Measurements from ENCODE around the gene ZFHX2.

Gene ZFHX2

GRCh38 chr14:23561873-23562821 is 10.6 kb upstream of the ZFHX2 start:
- Histone ChIP-seq H3K9me2 (replicated peaks; ENCODE audit: insufficient read depth, low read length) (no peaks in the 10 kb centered on the region), H3K4me1 (ENCODE audit: low read length) (peaks cover 5% of the 10 kb centered on the region; the same call in 1 of the 2 replicates), H3K9me3 (replicated peaks; ENCODE audit: insufficient read depth, low read length) (no peaks in the 10 kb centered on the region), H3K27me3 (replicated peaks; ENCODE audit: insufficient read depth, low read length) (no peaks in the 10 kb centered on the region), H3K27ac (ENCODE audit: low read length) (no peak overlapping the region), H3K36me3 (replicated peaks; ENCODE audit: insufficient read depth, low read length) (no peaks in the 10 kb centered on the region), H3K4me2 (ENCODE audit: low read depth, low read length) (no peak overlapping the region), H3K79me2 (ENCODE audit: low read length) (0 out of 2 replicates have a peak, but pooled peaks cover 7% of the 10 kb centered on the region), H4K20me1 (ENCODE audit: insufficient read depth, low read length) (no peaks in the 10 kb centered on the region), H3F3A (ENCODE audit: insufficient read depth, low read length) (no peaks in the 10 kb centered on the region), H2AFZ (ENCODE audit: low read length) (no peak overlapping the region), H3K9ac (ENCODE audit: low read length) (no peak overlapping the region), H3K4me3 (ENCODE audit: low read length) (no peak overlapping the region)
- TF ChIP-seq EZH2phosphoT487 (IDR thresholded peaks at IDR 0.05; ENCODE audit: low read length) (no peak), CTCF (IDR thresholded peaks at IDR 0.05; ENCODE audit: low read length) (no peak), EZH2 (optimal IDR thresholded peaks at IDR 0.05; ENCODE audit: low read depth, low read length) (no peak)
- DNase-seq, result no peak

- Histone ChIP-seq H3K79me2 (ENCODE audit: low read length) (peaks cover 7% of the 10 kb centered on the region), H3K4me1 (ENCODE audit: low read length) (peaks cover 5% of the 10 kb centered on the region; the same call in 1 of the 2 replicates), H3K4me2 (ENCODE audit: low read depth, low read length) (no peak overlapping the region), H3K9ac (ENCODE audit: low read length) (no peak overlapping the region), H3K36me3 (replicated peaks; ENCODE audit: insufficient read depth, low read length) (no peaks in the 10 kb centered on the region), H3K27me3 (replicated peaks; ENCODE audit: insufficient read depth, low read length) (no peaks in the 10 kb centered on the region), H3F3A (ENCODE audit: insufficient read depth, low read length) (no peaks in the 10 kb centered on the region), H3K27ac (ENCODE audit: low read length) (no peak overlapping the region), H2AFZ (ENCODE audit: low read length) (no peak overlapping the region), H3K9me2 (replicated peaks; ENCODE audit: insufficient read depth, low read length) (no peaks in the 10 kb centered on the region), H3K4me3 (ENCODE audit: low read length) (no peak overlapping the region), H3K9me3 (replicated peaks; ENCODE audit: insufficient read depth, low read length) (no peaks in the 10 kb centered on the region), H4K20me1 (ENCODE audit: insufficient read depth, low read length) (no peaks in the 10 kb centered on the region)
- no peak for TF ChIP-seq EZH2 (optimal IDR thresholded peaks at IDR 0.05; ENCODE audit: low read depth, low read length)
- no peak for TF ChIP-seq CTCF (IDR thresholded peaks at IDR 0.05; ENCODE audit: low read length)
- no peak for TF ChIP-seq EZH2phosphoT487 (IDR thresholded peaks at IDR 0.05; ENCODE audit: low read length)
- DNase-seq, result no peak
Observed at GRCh38 chr14:23561259-23561658, 9.7 kb upstream of the ZFHX2 start.

GRCh38 chr14:23559926-23560520 is 8.5 kb upstream of the ZFHX2 start:
- DNase-seq, result no peak
- Histone ChIP-seq H3K27ac (ENCODE audit: low read length) (no peak overlapping the region), H3K79me2 (ENCODE audit: low read length) (peaks cover 8% of the 10 kb centered on the region), H3K9me2 (replicated peaks; ENCODE audit: insufficient read depth, low read length) (no peaks in the 10 kb centered on the region), H3F3A (ENCODE audit: insufficient read depth, low read length) (no peaks in the 10 kb centered on the region), H3K4me2 (ENCODE audit: low read depth, low read length) (no peak overlapping the region), H3K4me1 (ENCODE audit: low read length) (peaks cover 5% of the 10 kb centered on the region; the same call in 1 of the 2 replicates), H4K20me1 (ENCODE audit: insufficient read depth, low read length) (no peaks in the 10 kb centered on the region), H2AFZ (ENCODE audit: low read length) (no peak overlapping the region), H3K27me3 (replicated peaks; ENCODE audit: insufficient read depth, low read length) (no peaks in the 10 kb centered on the region), H3K9me3 (replicated peaks; ENCODE audit: insufficient read depth, low read length) (no peaks in the 10 kb centered on the region), H3K4me3 (ENCODE audit: low read length) (no peak overlapping the region), H3K9ac (ENCODE audit: low read length) (no peak overlapping the region), H3K36me3 (replicated peaks; ENCODE audit: insufficient read depth, low read length) (no peaks in the 10 kb centered on the region)
- no peak for TF ChIP-seq EZH2 (optimal IDR thresholded peaks at IDR 0.05; ENCODE audit: low read depth, low read length)
- no peak for TF ChIP-seq CTCF (IDR thresholded peaks at IDR 0.05; ENCODE audit: low read length)
- no peak for TF ChIP-seq EZH2phosphoT487 (IDR thresholded peaks at IDR 0.05; ENCODE audit: low read length)

All from MM.1S (cell line).